Endodermal cell (in vitro differentiated cells): ENCODE data around the gene ELAVL3. TPM values are rescaled to one million over a fixed set of nuclear protein-coding genes. Genes with fewer than 3 reads are reported as not detected.

ENCODE experiments used
- DNase-seq: peaks from one replicate; pipeline ENCODE4 v3.0.0-alpha.2; 2017
- H3K27ac ChIP-seq: 2 replicates; pipeline ENCODE4 v1.5.1; 2013; ENCODE audit warnings: mild to moderate bottlenecking, low read depth, low read length, moderate library complexity
- H3K27me3 ChIP-seq: 2 replicates; pipeline ENCODE4 v1.6.1; 2013; ENCODE audit warnings: mild to moderate bottlenecking, low read length, moderate library complexity; ENCODE audit not compliant: insufficient read depth, control insufficient read depth, poor library complexity, severe bottlenecking
- H3K36me3 ChIP-seq: 2 replicates; pipeline ENCODE4 v1.7.0; 2013; ENCODE audit warnings: mild to moderate bottlenecking, low read length, moderate library complexity; ENCODE audit not compliant: control insufficient read depth, insufficient read depth
- H3K4me1 ChIP-seq: one replicate; pipeline ENCODE4 v1.7.0; 2013; ENCODE audit warnings: low read length; ENCODE audit not compliant: control insufficient read depth, insufficient read depth
- H3K4me3 ChIP-seq: 2 replicates; pipeline ENCODE4 v1.5.1; 2013; ENCODE audit warnings: mild to moderate bottlenecking, low read length, moderate library complexity
- H3K9ac ChIP-seq: 2 replicates; pipeline ENCODE4 v1.6.1; 2013; ENCODE audit warnings: mild to moderate bottlenecking, low read length, moderate library complexity; ENCODE audit not compliant: poor library complexity, severe bottlenecking; ENCODE audit errors: extremely low read depth
- H3K9me3 ChIP-seq: 2 replicates; pipeline ENCODE4 v1.6.1; 2013; ENCODE audit warnings: mild to moderate bottlenecking, low read length, moderate library complexity; ENCODE audit not compliant: control insufficient read depth
- H3K27ac Mint-ChIP-seq: 2 replicates; pipeline ENCODE4 v1.8.0; 2020; ENCODE audit warnings: mixed read lengths
- H3K27me3 Mint-ChIP-seq: 2 replicates; pipeline ENCODE4 v1.8.0; 2021; ENCODE audit warnings: mild to moderate bottlenecking, mixed read lengths; ENCODE audit not compliant: insufficient read depth
- H3K36me3 Mint-ChIP-seq: 2 replicates; pipeline ENCODE4 v1.8.0; 2020; ENCODE audit warnings: low read depth, mixed read lengths
- H3K4me1 Mint-ChIP-seq: 2 replicates; pipeline ENCODE4 v1.8.0; 2020; ENCODE audit warnings: mixed read lengths
- H3K4me3 Mint-ChIP-seq: 2 replicates; pipeline ENCODE4 v1.8.0; 2020; ENCODE audit warnings: mild to moderate bottlenecking, moderate library complexity, mixed read lengths
- H3K9me3 Mint-ChIP-seq: 2 replicates; pipeline ENCODE4 v1.8.0; 2020; ENCODE audit warnings: mild to moderate bottlenecking, mixed read lengths
- CTCF ChIP-seq: fragments of 200-600 bp; sonication (generic); conservative IDR thresholded peaks from 2 replicates; pipeline ENCODE4 v1.5.0; 2021; ENCODE audit warnings: antibody characterized with exemption, mild to moderate bottlenecking
- WGBS, 2 experiments: methylation state at CpG; one replicate each; pipeline versions ENCODE4 v1.1.5 to v1.1.7; 2013; ENCODE audit warnings: missing lambda C conversion rate in 2 of 2, mixed read lengths in 1 of 2; ENCODE audit not compliant: insufficient coverage in 1 of 2, insufficient read length in 1 of 2; 5-methylcytosine and 5-hydroxymethylcytosine counted together
- total RNA-seq, 2 donors: library from RNA; stranded (reverse); fragmentation: NEBNext Ultra II Directional in 1 of 2; extraction: Animal tissue kit (Norgen Biotek cat#: 25700) in 1 of 2; gene quantifications; 2 replicates in 1 of 2; 3 replicates in 1 of 2; pipeline ENCODE4 v1.2.1, GENCODE V29; 2021

The ELAVL3 gene
- total RNA-seq, 2 donors from 2014 or later, result 0.55 TPM; not detected in 1

GRCh38 chr19:11499890-11500420 is 19.1 kb upstream of the ELAVL3 start:
- Histone ChIP-seq H3K9ac (no peak overlapping the region), H3K4me3 (no peak overlapping the region), H3K4me1 (no peaks in the 10 kb centered on the region), H3K27ac (no peak overlapping the region), H3K27me3 (no peaks in the 10 kb centered on the region), H3K36me3 (no peaks in the 10 kb centered on the region), H3K9me3 (no peaks in the 10 kb centered on the region)
- Mint-ChIP-seq H3K36me3 (peaks cover 24% of the 10 kb centered on the region), H3K27me3 (no peaks in the 10 kb centered on the region), H3K27ac (peak overlapping the region; percentile 78), H3K4me1 (peaks cover 7% of the 10 kb centered on the region), H3K4me3 (no peak overlapping the region), H3K9me3 (no peaks in the 10 kb centered on the region)
- DNase-seq, result no peak
- no peak for TF ChIP-seq CTCF
- 93 to 100% methylated on average over 4 to 7 of the region's 7 CpGs for WGBS, 2 experiments

- no peak for DNase-seq
- H3K9me3 ChIP-seq, result no peaks in the 10 kb centered on the region
- WGBS, 2 experiments, result 92 to 95% methylated on average over 4 to 6 of the region's 6 CpGs
- H3K36me3 Mint-ChIP-seq, result peaks cover 26% of the 10 kb centered on the region
- no peak overlapping the region for H3K4me3 Mint-ChIP-seq
- H3K9me3 Mint-ChIP-seq, result no peaks in the 10 kb centered on the region
- H3K36me3 ChIP-seq, result no peaks in the 10 kb centered on the region
- no peak overlapping the region for H3K27ac ChIP-seq
- no peak overlapping the region for H3K4me3 ChIP-seq
- TF ChIP-seq CTCF, result no peak
- no peaks in the 10 kb centered on the region for H3K4me1 ChIP-seq
- H3K27me3 Mint-ChIP-seq, result no peaks in the 10 kb centered on the region
- no peaks in the 10 kb centered on the region for H3K27me3 ChIP-seq
- H3K9ac ChIP-seq, result no peak overlapping the region
- no peak overlapping the region for H3K27ac Mint-ChIP-seq
- H3K4me1 Mint-ChIP-seq, result peaks cover under 1% of the 10 kb centered on the region
Measured at GRCh38 chr19:11499220-11499726, 18.4 kb upstream of the ELAVL3 start.

GRCh38 chr19:11496391-11497163 is 15.7 kb upstream of the ELAVL3 start:
- peak; percentile 92 for TF ChIP-seq CTCF
- no peaks in the 10 kb centered on the region for H3K36me3 ChIP-seq
- DNase-seq, result peak; percentile 96
- Mint-ChIP-seq H3K4me3 (no peak overlapping the region), H3K4me1 (no peaks in the 10 kb centered on the region), H3K9me3 (no peaks in the 10 kb centered on the region), H3K27me3 (no peaks in the 10 kb centered on the region), H3K27ac (peak overlapping the region; percentile 77), H3K36me3 (peaks cover 26% of the 10 kb centered on the region)
- no peaks in the 10 kb centered on the region for H3K9me3 ChIP-seq
- WGBS, 2 experiments, result 71 to 79% methylated on average over 12 to 17 of the region's 17 CpGs
- H3K27ac ChIP-seq, result no peak overlapping the region
- no peaks in the 10 kb centered on the region for H3K27me3 ChIP-seq
- H3K4me1 ChIP-seq, result no peaks in the 10 kb centered on the region
- H3K4me3 ChIP-seq, result no peak overlapping the region
- H3K9ac ChIP-seq, result no peak overlapping the region
